Measurements from ENCODE around the gene PAQR5. TPM values are rescaled to one million over a fixed set of nuclear protein-coding genes. Genes with fewer than 3 reads are reported as not detected.

The PAQR5 gene
- total RNA-seq, 1 experiment from 2014 or later: 20.3 TPM

DNA sequence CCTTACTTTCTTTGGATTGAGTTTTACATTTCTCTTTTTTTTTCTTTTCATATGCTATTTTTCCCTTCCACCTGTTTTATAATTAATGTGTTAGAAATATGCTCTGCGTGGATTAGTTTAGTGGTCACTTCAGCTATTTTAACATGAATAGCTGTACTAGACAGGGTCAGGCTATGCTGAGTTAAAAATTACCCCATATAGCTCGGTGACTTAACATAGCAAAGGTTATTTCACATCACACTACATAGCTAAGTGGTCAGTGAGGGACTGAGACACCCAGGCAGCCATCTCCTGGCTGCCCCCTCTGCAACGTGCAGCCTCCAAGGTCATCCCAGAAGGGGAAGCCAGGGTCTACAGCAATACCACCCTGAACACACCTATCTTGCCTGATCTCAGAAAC lies 68.5 kb downstream of the PAQR5 start:
- H3K4me1 Mint-ChIP-seq (ENCODE audit: insufficient read depth, unreplicated experiment): no peaks in the 10 kb centered on the region
- TF ChIP-seq, protein P1, sequence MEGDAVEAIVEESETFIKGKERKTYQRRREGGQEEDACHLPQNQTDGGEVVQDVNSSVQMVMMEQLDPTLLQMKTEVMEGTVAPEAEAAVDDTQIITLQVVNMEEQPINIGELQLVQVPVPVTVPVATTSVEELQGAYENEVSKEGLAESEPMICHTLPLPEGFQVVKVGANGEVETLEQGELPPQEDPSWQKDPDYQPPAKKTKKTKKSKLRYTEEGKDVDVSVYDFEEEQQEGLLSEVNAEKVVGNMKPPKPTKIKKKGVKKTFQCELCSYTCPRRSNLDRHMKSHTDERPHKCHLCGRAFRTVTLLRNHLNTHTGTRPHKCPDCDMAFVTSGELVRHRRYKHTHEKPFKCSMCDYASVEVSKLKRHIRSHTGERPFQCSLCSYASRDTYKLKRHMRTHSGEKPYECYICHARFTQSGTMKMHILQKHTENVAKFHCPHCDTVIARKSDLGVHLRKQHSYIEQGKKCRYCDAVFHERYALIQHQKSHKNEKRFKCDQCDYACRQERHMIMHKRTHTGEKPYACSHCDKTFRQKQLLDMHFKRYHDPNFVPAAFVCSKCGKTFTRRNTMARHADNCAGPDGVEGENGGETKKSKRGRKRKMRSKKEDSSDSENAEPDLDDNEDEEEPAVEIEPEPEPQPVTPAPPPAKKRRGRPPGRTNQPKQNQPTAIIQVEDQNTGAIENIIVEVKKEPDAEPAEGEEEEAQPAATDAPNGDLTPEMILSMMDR (IDR thresholded peaks at IDR 0.05; ENCODE audit: unreplicated experiment): no peak
- POLR2A ChIA-PET: interaction anchor here (0.6 kb wide), 1 partner anchor 1772 kb away, joined by 4 read pairs; no protein-coding TSS in a partner anchor
- intact Hi-C loops (cut with micrococcal nuclease): no loop called here
- no peaks in the 10 kb centered on the region for H3K9me3 Mint-ChIP-seq (ENCODE audit: unreplicated experiment)
- no peak overlapping the region for H3K4me3 Mint-ChIP-seq (ENCODE audit: unreplicated experiment)
- no peak for DNase-seq (ENCODE audit: unreplicated experiment)
- no peaks in the 10 kb centered on the region for H3K36me3 Mint-ChIP-seq (ENCODE audit: insufficient read depth, unreplicated experiment)
- BruUV-seq (replicated peaks): no TSS peak
- H3K27ac Mint-ChIP-seq (ENCODE audit: low read depth, unreplicated experiment): no peak overlapping the region
- CTCF ChIA-PET: interaction anchor here (0.6 to 1.4 kb wide), 3 partner anchors 9 to 206 kb away, joined by 4 read pairs; no protein-coding TSS in a partner anchor
- no peaks in the 10 kb centered on the region for H3K27me3 Mint-ChIP-seq (ENCODE audit: insufficient read depth, unreplicated experiment)

DNA sequence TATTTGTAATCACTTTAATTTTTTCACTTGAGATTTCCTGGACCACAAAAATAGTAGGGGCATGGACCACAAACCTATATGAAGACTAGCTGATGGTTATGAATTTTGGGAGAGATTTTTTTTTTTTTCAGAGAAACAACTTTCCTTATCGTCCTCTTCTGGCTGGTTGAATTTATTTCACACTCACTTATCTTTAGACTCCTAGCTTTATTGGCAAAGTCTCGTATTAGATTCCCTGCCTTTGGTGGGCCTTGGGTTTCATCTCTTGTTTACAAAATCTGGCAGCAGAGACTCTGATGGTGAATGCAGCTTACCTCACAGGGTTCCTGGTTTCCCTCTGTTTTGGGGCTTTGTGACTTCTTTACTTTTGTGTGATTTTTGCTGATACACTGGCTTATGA lies 70.9 kb downstream of the PAQR5 start:
- ChIA-PET CTCF (interaction anchor here (1.6 kb wide), 1 partner anchor 25 kb away, joined by 3 read pairs; no protein-coding TSS in a partner anchor), POLR2A (no interaction called here)
- Mint-ChIP-seq H3K27ac (ENCODE audit: low read depth, unreplicated experiment) (no peak overlapping the region), H3K4me3 (ENCODE audit: unreplicated experiment) (no peak overlapping the region), H3K36me3 (ENCODE audit: insufficient read depth, unreplicated experiment) (peaks cover 11% of the 10 kb centered on the region), H3K27me3 (ENCODE audit: insufficient read depth, unreplicated experiment) (no peaks in the 10 kb centered on the region), H3K9me3 (ENCODE audit: unreplicated experiment) (no peaks in the 10 kb centered on the region), H3K4me1 (ENCODE audit: insufficient read depth, unreplicated experiment) (no peaks in the 10 kb centered on the region)
- no peak for DNase-seq (ENCODE audit: unreplicated experiment)
- TF ChIP-seq, protein P1 (IDR thresholded peaks at IDR 0.05; ENCODE audit: unreplicated experiment): no peak
- no TSS peak for BruUV-seq (replicated peaks)
- intact Hi-C loops (cut with micrococcal nuclease): no loop called here

DNA sequence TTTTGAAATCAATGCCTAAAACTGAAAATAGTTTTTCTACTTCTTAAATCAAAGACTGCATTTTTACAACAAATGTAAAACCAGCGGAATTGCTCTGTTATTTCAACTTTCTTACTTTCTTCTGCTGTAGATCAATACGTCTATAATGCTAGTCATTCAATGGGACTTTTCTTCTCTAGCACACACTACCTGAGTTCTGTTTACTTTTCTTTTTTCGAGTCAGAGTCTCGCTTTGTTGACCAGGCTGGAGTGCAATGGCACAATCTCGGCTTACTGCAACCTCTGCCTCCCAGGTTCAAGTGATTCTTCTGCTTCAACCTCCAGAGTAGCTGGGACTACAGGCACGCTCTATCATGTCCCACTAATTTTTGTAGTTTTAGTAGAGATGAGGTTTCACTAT lies 74.7 kb downstream of the PAQR5 start:
- peaks cover 11% of the 10 kb centered on the region for H3K36me3 Mint-ChIP-seq (ENCODE audit: insufficient read depth, unreplicated experiment)
- ChIA-PET CTCF (no interaction called here), POLR2A (no interaction called here)
- TF ChIP-seq, protein P1 (IDR thresholded peaks at IDR 0.05; ENCODE audit: unreplicated experiment): no peak
- H3K9me3 Mint-ChIP-seq (ENCODE audit: unreplicated experiment): no peaks in the 10 kb centered on the region
- H3K4me1 Mint-ChIP-seq (ENCODE audit: insufficient read depth, unreplicated experiment): no peaks in the 10 kb centered on the region
- DNase-seq (ENCODE audit: unreplicated experiment): no peak
- H3K27me3 Mint-ChIP-seq (ENCODE audit: insufficient read depth, unreplicated experiment): no peaks in the 10 kb centered on the region
- no peak overlapping the region for H3K4me3 Mint-ChIP-seq (ENCODE audit: unreplicated experiment)
- no peak overlapping the region for H3K27ac Mint-ChIP-seq (ENCODE audit: low read depth, unreplicated experiment)
- BruUV-seq (replicated peaks): no TSS peak
- intact Hi-C loops (cut with micrococcal nuclease): no loop called here

DNA sequence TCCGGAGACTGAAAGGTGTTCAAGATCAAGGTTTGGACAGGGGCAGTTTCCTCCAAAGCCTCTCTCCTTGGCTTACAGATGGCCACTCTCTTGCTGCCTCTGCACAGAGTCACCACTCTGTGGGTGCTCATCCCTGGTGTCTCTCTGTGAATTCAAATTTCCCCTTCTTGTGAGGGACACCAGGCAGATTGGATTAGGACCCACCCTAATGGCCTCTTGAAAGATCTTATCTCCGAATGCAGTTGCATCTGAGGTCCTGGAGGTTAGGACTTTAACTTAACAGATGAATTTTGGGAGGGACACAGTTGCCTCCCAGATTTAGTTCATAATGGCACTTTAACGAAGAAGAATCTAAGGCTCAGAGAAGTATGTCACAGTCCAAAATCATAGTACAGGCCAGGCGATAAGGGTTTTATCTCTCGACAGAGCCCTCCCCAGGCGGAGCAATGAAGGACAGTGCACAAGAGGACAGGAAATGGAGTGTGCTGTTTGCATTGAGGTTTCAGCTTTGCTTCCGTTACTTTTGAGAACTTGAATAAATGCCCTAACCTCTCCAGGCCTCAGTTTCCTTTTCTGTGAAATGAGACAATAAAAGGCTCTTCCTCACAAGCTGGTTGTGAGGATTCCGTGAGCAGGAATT lies 76.6 kb downstream of the PAQR5 start:
- no peak for DNase-seq (ENCODE audit: unreplicated experiment)
- H3K27me3 Mint-ChIP-seq (ENCODE audit: insufficient read depth, unreplicated experiment): no peaks in the 10 kb centered on the region
- ChIA-PET CTCF (interaction anchor here (1.2 kb wide), 1 partner anchor 9 kb away, joined by 4 read pairs; no protein-coding TSS in a partner anchor), POLR2A (no interaction called here)
- no peaks in the 10 kb centered on the region for H3K9me3 Mint-ChIP-seq (ENCODE audit: unreplicated experiment)
- intact Hi-C loops (cut with micrococcal nuclease): no loop called here
- H3K27ac Mint-ChIP-seq (ENCODE audit: low read depth, unreplicated experiment): no peak overlapping the region
- no peaks in the 10 kb centered on the region for H3K4me1 Mint-ChIP-seq (ENCODE audit: insufficient read depth, unreplicated experiment)
- TF ChIP-seq, protein P1 (IDR thresholded peaks at IDR 0.05; ENCODE audit: unreplicated experiment): no peak
- H3K4me3 Mint-ChIP-seq (ENCODE audit: unreplicated experiment): no peak overlapping the region
- peaks cover 11% of the 10 kb centered on the region for H3K36me3 Mint-ChIP-seq (ENCODE audit: insufficient read depth, unreplicated experiment)
- no TSS peak for BruUV-seq (replicated peaks)
